ENCODE measurements around the gene IGFBP1. TPM values are rescaled to one million over a fixed set of nuclear protein-coding genes. Genes with fewer than 3 reads are reported as not detected.

The IGFBP1 gene
- total and polyA plus RNA-seq, 2 of the 13 experiments (the other 11 are each of a cell fraction or from before 2014, with no cell fraction given), result 5.4 to 885 TPM

DNA sequence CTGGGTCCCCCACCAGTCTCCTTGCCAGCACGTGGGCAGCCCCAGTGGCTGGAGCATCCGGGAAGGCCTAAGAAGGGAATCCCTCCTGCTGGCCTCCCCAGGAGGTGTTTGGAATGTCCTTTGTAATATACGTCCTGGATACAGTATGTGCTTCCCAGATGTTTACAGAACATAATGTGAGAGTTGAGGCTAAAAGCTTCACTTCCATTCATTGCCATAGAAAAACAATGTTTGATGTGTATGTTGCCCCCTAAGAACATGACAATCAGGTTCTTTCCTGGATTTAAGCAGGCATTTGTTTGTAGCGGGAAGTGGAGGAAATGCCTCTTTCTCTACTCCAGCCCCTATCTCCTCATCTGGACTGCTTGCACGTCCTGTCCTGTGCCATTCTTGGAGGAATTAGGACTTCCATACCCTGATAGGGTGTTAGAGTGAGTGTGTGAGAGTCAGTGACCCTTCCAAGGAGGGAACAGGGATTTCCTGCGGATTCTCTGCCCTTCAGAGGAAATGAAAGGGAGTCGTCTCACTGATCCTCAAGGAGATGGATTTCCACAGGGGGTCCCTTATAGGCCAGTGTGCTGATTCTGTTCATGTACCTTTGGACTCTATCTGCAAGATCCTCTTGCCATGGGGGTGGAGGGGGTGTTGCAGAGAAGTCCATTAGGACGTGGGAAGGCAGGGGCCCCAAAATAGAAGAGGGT, 1.2 kb downstream of the IGFBP1 start (continued):
- TF ChIP-seq, protein P1, sequence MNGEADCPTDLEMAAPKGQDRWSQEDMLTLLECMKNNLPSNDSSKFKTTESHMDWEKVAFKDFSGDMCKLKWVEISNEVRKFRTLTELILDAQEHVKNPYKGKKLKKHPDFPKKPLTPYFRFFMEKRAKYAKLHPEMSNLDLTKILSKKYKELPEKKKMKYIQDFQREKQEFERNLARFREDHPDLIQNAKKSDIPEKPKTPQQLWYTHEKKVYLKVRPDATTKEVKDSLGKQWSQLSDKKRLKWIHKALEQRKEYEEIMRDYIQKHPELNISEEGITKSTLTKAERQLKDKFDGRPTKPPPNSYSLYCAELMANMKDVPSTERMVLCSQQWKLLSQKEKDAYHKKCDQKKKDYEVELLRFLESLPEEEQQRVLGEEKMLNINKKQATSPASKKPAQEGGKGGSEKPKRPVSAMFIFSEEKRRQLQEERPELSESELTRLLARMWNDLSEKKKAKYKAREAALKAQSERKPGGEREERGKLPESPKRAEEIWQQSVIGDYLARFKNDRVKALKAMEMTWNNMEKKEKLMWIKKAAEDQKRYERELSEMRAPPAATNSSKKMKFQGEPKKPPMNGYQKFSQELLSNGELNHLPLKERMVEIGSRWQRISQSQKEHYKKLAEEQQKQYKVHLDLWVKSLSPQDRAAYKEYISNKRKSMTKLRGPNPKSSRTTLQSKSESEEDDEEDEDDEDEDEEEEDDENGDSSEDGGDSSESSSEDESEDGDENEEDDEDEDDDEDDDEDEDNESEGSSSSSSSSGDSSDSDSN (CRISPR knock-in tag; IDR thresholded peaks at IDR 0.05), result peak; percentile 13; the same call in 1 of the 2 replicates
- peak; percentile 26; the same call in 1 of the 2 replicates for TF ChIP-seq ZNF816 (CRISPR knock-in tag; IDR thresholded peaks at IDR 0.05; ENCODE audit: borderline replicate concordance)
- peak; percentile 42; the same call in 1 of the 2 replicates for TF ChIP-seq ZNF329 (CRISPR knock-in tag; IDR thresholded peaks at IDR 0.05; ENCODE audit: low read depth)
- TF ChIP-seq FOXA3 (CRISPR knock-in tag; IDR thresholded peaks at IDR 0.05), result peak; percentile 54
- TF ChIP-seq ZBTB3 (CRISPR knock-in tag; IDR thresholded peaks at IDR 0.05; ENCODE audit: borderline replicate concordance, low read depth), result no peak
- TF ChIP-seq KLF9 (CRISPR knock-in tag; IDR thresholded peaks at IDR 0.05; ENCODE audit: low read depth), result peak; percentile 87; the same call in 1 of the 2 replicates
- TF ChIP-seq KDM6A (CRISPR knock-in tag; IDR thresholded peaks at IDR 0.05; ENCODE audit: low read depth), result no peak
- 0 out of 2 replicates have a peak, but pooled peaks have one; percentile 13 for TF ChIP-seq NFKBIZ (CRISPR knock-in tag; IDR thresholded peaks at IDR 0.05)
- peak; percentile 77; the same call in 1 of the 2 replicates for TF ChIP-seq BRCA1 (CRISPR knock-in tag; IDR thresholded peaks at IDR 0.05)
- TF ChIP-seq ZMAT3 (CRISPR knock-in tag; conservative IDR thresholded peaks at IDR 0.05), result peak; percentile 45; the same call in 1 of the 2 replicates
- TF ChIP-seq, protein P2, sequence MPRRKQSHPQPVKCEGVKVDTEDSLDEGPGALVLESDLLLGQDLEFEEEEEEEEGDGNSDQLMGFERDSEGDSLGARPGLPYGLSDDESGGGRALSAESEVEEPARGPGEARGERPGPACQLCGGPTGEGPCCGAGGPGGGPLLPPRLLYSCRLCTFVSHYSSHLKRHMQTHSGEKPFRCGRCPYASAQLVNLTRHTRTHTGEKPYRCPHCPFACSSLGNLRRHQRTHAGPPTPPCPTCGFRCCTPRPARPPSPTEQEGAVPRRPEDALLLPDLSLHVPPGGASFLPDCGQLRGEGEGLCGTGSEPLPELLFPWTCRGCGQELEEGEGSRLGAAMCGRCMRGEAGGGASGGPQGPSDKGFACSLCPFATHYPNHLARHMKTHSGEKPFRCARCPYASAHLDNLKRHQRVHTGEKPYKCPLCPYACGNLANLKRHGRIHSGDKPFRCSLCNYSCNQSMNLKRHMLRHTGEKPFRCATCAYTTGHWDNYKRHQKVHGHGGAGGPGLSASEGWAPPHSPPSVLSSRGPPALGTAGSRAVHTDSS (CRISPR knock-in tag; conservative IDR thresholded peaks at IDR 0.05), result peak; percentile 79; the same call in 1 of the 2 replicates
- TF ChIP-seq ZNF780A (CRISPR knock-in tag; IDR thresholded peaks at IDR 0.05), result 0 out of 2 replicates have a peak, but pooled peaks have one; percentile 4
- peak; percentile 49 for TF ChIP-seq YEATS4 (CRISPR knock-in tag; IDR thresholded peaks at IDR 0.05; ENCODE audit: borderline replicate concordance)
- TF ChIP-seq ZNF441 (CRISPR knock-in tag; IDR thresholded peaks at IDR 0.05; ENCODE audit: borderline replicate concordance), result peak; percentile 36
- TF ChIP-seq TBP (CRISPR knock-in tag; IDR thresholded peaks at IDR 0.05), result peak; percentile 37; the same call in 1 of the 2 replicates
- peak; percentile 14 for TF ChIP-seq ZNF670 (CRISPR knock-in tag; IDR thresholded peaks at IDR 0.05; ENCODE audit: borderline replicate concordance)
- peak; percentile 30; the same call in 1 of the 2 replicates for TF ChIP-seq ZNF451 (CRISPR knock-in tag; IDR thresholded peaks at IDR 0.05)
- TF ChIP-seq POLR2G (IDR thresholded peaks at IDR 0.05; ENCODE audit: low read depth, low read length), result peak; percentile 41
- 0 out of 2 replicates have a peak, but pooled peaks have one; percentile 25 for TF ChIP-seq TOE1 (CRISPR knock-in tag; IDR thresholded peaks at IDR 0.05)
- TF ChIP-seq, protein P3, sequence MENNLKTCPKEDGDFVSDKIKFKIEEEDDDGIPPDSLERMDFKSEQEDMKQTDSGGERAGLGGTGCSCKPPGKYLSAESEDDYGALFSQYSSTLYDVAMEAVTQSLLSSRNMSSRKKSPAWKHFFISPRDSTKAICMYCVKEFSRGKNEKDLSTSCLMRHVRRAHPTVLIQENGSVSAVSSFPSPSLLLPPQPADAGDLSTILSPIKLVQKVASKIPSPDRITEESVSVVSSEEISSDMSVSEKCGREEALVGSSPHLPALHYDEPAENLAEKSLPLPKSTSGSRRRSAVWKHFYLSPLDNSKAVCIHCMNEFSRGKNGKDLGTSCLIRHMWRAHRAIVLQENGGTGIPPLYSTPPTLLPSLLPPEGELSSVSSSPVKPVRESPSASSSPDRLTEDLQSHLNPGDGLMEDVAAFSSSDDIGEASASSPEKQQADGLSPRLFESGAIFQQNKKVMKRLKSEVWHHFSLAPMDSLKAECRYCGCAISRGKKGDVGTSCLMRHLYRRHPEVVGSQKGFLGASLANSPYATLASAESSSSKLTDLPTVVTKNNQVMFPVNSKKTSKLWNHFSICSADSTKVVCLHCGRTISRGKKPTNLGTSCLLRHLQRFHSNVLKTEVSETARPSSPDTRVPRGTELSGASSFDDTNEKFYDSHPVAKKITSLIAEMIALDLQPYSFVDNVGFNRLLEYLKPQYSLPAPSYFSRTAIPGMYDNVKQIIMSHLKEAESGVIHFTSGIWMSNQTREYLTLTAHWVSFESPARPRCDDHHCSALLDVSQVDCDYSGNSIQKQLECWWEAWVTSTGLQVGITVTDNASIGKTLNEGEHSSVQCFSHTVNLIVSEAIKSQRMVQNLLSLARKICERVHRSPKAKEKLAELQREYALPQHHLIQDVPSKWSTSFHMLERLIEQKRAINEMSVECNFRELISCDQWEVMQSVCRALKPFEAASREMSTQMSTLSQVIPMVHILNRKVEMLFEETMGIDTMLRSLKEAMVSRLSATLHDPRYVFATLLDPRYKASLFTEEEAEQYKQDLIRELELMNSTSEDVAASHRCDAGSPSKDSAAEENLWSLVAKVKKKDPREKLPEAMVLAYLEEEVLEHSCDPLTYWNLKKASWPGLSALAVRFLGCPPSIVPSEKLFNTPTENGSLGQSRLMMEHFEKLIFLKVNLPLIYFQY (CRISPR knock-in tag; IDR thresholded peaks at IDR 0.05; ENCODE audit: borderline replicate concordance), result peak; percentile 8; the same call in 1 of the 2 replicates

Measured in HepG2 (cell line).